Fibroblast of skin of left biceps (primary cell): ENCODE results near the gene TMEM200B.
"Not testable (repeated sequence)": the region's sequence is repeated elsewhere in the genome, so short reads cannot be mapped to it uniquely, and the experiment has no call there.

Source experiments
- DNase-seq, 2 experiments: peaks; one replicate each; pipeline ENCODE4 v3.0.0-alpha.2; 2013; ENCODE audit warnings: low read depth in 2 of 2

The TMEM200B gene

GRCh38 chr1:29123887-29124365 lies at the start of gene TMEM200B:
TMEM200B (minus strand) TSS chr1:29123903; CDS start chr1:29121828, 2,075 bp downstream.
- no peak for DNase-seq

- DNase-seq, result no peak
Measured at GRCh38 chr1:29172415-29172939, 48.8 kb upstream of the TMEM200B start.

DNA sequence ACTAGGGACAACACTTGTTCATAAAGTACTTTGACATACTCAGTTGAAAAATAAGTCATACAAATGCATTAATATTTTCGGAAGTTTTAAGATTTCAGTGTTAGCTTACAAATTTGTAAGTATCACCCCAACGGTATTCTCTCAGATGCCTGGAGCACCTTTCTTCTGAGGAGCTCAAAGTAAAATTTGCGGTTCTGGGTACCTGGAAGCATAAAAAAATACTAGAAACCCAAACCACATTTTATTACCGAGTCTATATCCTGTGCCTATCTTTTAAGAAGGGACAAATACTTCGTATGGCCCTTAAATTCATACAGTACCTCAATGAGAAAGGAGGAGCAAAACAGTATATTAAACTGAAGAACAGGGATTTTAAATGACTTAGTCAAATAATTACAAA lies 47.8 kb upstream of the TMEM200B start:
- no peak for DNase-seq

GRCh38 chr1:29171089-29171488 lies 47.4 kb upstream of the TMEM200B start:
- peak in 1 of 2 experiments; percentile 12 for DNase-seq

- DNase-seq, result no peak
Measured at GRCh38 chr1:29169976-29170375, 46.3 kb upstream of the TMEM200B start.

- DNase-seq, result no peak
Measured at GRCh38 chr1:29167904-29168303, 44.2 kb upstream of the TMEM200B start.

- no peak for DNase-seq
Measured at GRCh38 chr1:29166291-29166878, 42.7 kb upstream of the TMEM200B start.

DNA sequence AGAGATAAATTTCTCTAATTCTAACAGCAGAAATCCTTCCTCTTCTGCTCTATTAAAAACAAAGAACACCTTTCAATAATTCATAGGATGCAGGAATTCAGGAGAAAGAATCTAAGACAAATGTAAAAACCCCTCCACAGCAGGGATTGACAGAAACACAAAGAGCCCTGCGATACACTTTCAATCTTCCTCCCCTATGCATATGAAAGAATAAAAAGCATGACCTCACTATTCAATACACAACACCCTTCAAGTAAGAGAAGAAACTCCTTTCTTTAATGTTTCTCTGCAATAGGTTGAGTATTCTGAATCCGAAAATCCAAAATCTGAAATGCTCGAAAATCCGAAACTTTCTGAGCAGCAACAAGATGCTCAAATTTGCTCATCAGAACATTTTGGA lies 40.9 kb upstream of the TMEM200B start:
- DNase-seq, result no peak

- no peak for DNase-seq
Measured at GRCh38 chr1:29162476-29163138, 38.9 kb upstream of the TMEM200B start.

DNA sequence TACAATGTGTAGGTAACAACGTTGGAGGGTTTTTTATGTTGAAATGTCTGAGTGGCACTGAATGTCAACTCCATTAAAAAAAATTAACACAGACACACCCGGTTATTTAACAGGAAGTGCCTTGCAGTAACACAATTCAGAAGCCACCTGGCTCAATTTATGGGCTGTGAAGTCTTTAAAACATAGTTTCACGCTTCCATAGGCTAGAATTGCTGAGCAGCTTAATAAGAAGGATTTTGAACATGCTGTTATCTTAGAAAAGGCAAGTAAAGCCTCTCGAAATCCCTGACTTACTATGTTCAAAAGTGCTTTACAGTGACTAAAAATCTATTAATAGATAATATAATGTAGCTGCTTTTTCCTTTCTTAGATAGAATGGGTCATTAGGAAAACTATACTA lies 38.3 kb upstream of the TMEM200B start:
- no peak for DNase-seq

GRCh38 chr1:29159773-29160172 lies 36.1 kb upstream of the TMEM200B start:
- DNase-seq, result no peak

- DNase-seq, result no peak
Measured at GRCh38 chr1:29157269-29157601, 33.5 kb upstream of the TMEM200B start.

- DNase-seq, result no peak
Measured at GRCh38 chr1:29156543-29157268, 33.0 kb upstream of the TMEM200B start.

DNA sequence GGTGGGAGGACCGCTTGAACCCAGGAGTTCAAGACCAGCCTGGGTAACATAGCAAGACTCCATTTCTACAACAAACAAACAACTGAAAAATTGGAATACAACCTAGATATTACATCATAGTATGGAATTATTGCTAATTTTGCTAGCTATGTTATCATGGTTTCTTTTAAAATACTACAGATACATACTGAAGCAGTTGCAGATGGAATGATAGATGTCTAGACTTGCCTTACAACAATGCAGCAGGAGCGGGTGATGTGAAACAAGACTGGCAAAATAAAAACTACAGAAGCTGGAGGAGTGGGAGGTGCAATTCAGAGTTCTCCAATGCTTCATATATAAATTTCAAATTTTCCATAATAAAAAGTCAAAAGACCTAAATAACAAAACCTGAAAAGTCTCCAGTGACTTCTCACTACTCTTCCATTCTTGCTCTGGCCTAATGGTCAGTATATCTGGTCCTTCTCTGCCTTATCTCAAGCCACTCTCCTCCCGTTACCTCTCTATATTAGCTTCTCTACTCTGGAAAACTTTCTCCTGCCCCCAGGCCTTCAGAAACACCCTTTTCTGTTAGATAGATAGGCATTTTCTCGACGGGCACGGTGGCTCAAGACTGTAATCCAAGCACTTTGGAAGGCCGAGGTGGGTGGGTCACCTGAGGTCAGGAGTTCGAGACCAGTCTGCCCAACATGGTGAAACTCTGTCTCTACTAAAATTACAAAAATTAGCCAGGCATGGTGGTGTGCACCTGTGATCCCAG lies 28.5 kb upstream of the TMEM200B start:
- DNase-seq, result no peak

- not testable (repeated sequence) for DNase-seq
Measured at GRCh38 chr1:29150346-29150745, 26.6 kb upstream of the TMEM200B start.

DNA sequence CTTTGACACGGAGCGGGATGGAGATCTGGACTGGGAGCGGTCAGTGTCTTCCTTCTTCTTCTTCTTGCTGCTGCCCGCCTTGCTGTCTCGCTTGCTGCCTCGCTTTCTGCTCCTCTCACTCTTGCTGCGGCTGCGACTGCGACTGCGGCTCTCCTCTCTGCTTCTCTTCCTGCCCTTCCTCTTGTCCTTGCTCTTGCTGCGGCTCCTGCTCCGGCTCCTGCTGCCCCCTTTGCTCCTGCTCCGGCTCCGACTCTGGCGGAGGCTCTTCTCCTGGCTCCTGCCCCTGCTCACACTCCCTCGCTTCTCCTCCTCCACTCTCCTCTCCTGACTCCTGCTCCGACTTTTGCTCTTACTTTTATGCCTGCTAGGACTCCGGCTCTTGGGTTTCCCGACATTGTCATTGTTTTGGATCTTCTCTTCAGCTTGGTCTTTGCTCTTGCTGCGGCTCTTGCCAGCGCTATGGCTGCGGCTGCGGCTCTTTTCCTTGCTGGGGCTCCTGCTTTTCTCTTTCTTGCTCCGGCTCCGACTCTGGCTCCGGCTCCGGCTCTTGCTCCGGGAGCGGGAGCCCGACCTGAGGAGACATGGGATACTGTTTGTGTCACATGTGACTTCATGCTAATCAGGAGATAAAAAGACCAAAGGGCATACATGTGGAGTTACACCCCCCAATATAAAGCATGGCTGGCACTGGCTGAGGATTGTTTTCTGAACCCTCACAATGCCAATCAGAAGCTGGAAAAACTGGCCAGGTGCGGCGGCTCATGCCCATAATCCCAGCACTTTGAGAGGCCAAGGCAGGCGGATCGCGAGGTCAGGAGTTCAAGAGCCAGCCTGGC lies 25.2 kb upstream of the TMEM200B start:
- DNase-seq, result no peak

GRCh38 chr1:29145739-29146437 lies 22.2 kb upstream of the TMEM200B start:
- peak; percentile 82 to 83 for DNase-seq

- DNase-seq, result no peak
Measured at GRCh38 chr1:29144178-29144577, 20.5 kb upstream of the TMEM200B start.

GRCh38 chr1:29142714-29143113 lies 19.0 kb upstream of the TMEM200B start:
- DNase-seq, result no peak

DNA sequence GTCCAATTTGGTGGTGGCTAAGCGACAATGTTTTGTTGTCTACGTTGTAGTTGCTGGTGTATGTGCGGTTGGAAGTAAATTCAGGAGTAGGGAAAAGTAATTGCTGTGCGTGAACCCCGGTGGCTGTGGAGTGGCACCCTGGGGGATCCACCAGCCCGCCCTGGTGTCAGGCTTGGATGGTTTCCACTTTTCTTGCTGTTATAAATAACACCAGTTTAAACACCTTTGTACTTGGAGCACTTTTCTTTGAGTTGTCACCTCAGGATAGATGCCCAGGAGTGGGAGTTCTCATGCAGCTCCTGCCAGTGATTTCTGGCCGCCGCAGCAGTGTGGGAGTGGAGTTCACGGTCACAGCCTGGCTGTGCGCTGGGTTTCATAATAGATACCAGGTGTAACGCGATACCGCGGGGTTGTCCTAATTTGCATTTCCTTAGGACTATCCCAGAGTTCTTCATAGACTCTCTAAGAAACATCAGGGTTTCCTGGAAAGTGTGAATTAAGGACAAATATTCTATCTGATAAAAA lies 12.8 kb upstream of the TMEM200B start:
- DNase-seq, result no peak
